HL-60 (cell line): Measurements from ENCODE around the gene MACROD2.

Experiments used
- GABPA ChIP-seq: IDR thresholded peaks from 2 replicates; pipeline ENCODE4 v1.6.1; 2012; ENCODE audit warnings: low read depth
- POLR2AphosphoS5 ChIP-seq: IDR thresholded peaks from 2 replicates; pipeline ENCODE4 v1.6.1; 2012; ENCODE audit warnings: low read depth
- SPI1 ChIP-seq: IDR thresholded peaks from 2 replicates; pipeline ENCODE4 v1.6.1; 2012; ENCODE audit warnings: low read depth, mild to moderate bottlenecking, borderline replicate concordance
- TF ChIP-seq, protein P1 (sequence below): IDR thresholded peaks from one replicate; pipeline ENCODE4 v1.5.1; 2011; ENCODE audit warnings: low read length, control low read depth, inconsistent platforms; ENCODE audit not compliant: insufficient read depth
- TF ChIP-seq, protein P2 (sequence below): IDR thresholded peaks from 2 replicates; pipeline ENCODE4 v1.6.1; 2012; ENCODE audit warnings: low read depth; ENCODE audit not compliant: insufficient replicate concordance

DNA sequence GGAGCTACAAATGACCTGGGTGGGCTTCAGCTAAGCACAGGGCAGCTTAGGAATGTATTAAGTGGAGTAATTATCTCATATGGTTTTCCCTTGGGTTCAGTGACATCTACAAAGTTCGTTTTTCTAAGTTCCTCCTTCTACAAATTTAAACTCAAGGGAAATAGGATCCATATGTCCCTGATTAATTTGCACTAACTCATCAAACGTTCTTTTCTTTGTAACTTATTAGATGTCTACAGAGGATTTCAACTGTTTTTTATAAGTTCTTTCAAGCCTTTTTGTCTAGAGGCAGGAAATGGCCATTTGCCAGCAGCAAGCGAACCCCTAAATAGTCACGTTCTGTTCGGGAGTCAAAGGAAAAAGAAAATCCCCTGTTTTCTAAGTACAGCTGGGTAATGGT lies 1517.6 kb downstream of the MACROD2 start:
- TF ChIP-seq SPI1 (no peak), GABPA (no peak), POLR2AphosphoS5 (no peak)
- TF ChIP-seq, protein P1, sequence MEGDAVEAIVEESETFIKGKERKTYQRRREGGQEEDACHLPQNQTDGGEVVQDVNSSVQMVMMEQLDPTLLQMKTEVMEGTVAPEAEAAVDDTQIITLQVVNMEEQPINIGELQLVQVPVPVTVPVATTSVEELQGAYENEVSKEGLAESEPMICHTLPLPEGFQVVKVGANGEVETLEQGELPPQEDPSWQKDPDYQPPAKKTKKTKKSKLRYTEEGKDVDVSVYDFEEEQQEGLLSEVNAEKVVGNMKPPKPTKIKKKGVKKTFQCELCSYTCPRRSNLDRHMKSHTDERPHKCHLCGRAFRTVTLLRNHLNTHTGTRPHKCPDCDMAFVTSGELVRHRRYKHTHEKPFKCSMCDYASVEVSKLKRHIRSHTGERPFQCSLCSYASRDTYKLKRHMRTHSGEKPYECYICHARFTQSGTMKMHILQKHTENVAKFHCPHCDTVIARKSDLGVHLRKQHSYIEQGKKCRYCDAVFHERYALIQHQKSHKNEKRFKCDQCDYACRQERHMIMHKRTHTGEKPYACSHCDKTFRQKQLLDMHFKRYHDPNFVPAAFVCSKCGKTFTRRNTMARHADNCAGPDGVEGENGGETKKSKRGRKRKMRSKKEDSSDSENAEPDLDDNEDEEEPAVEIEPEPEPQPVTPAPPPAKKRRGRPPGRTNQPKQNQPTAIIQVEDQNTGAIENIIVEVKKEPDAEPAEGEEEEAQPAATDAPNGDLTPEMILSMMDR = no peak
- TF ChIP-seq, protein P2, sequence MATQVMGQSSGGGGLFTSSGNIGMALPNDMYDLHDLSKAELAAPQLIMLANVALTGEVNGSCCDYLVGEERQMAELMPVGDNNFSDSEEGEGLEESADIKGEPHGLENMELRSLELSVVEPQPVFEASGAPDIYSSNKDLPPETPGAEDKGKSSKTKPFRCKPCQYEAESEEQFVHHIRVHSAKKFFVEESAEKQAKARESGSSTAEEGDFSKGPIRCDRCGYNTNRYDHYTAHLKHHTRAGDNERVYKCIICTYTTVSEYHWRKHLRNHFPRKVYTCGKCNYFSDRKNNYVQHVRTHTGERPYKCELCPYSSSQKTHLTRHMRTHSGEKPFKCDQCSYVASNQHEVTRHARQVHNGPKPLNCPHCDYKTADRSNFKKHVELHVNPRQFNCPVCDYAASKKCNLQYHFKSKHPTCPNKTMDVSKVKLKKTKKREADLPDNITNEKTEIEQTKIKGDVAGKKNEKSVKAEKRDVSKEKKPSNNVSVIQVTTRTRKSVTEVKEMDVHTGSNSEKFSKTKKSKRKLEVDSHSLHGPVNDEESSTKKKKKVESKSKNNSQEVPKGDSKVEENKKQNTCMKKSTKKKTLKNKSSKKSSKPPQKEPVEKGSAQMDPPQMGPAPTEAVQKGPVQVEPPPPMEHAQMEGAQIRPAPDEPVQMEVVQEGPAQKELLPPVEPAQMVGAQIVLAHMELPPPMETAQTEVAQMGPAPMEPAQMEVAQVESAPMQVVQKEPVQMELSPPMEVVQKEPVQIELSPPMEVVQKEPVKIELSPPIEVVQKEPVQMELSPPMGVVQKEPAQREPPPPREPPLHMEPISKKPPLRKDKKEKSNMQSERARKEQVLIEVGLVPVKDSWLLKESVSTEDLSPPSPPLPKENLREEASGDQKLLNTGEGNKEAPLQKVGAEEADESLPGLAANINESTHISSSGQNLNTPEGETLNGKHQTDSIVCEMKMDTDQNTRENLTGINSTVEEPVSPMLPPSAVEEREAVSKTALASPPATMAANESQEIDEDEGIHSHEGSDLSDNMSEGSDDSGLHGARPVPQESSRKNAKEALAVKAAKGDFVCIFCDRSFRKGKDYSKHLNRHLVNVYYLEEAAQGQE = no peak
